SK-N-SH (cell line): Measurements from ENCODE around the gene GASK1A.

Experiments used
- CHD2 ChIP-seq: fragments of 150-350 bp; IDR thresholded peaks from 2 replicates; pipeline ENCODE4 v1.6.1; 2018; ENCODE audit warnings: low read length; ENCODE audit not compliant: partially characterized antibody
- EP300 ChIP-seq, 2 experiments: IDR thresholded peaks; 2 replicates each; pipeline versions ENCODE4 v1.4.0 to v1.6.1; 2012; ENCODE audit warnings: borderline replicate concordance in 1 of 2, low read depth in 1 of 2, low read length in 1 of 2
- EZH2phosphoT487 ChIP-seq: fragments of 200-600 bp; sonication (generic); IDR thresholded peaks from 2 replicates; pipeline ENCODE4 v1.6.1; 2017; ENCODE audit warnings: low read depth, mixed run types, mild to moderate bottlenecking, antibody characterized with exemption, moderate library complexity, borderline replicate concordance
- GABPA ChIP-seq: IDR thresholded peaks from 2 replicates; pipeline ENCODE4 v1.4.0; 2012; ENCODE audit warnings: low read depth, mild to moderate bottlenecking
- GATA2 ChIP-seq: sonication (generic); formaldehyde crosslinking; IDR thresholded peaks from 2 replicates; pipeline ENCODE4 v1.5.0; 2020; ENCODE audit warnings: mild to moderate bottlenecking, missing genetic modification reagents
- POLR2AphosphoS5 ChIP-seq: IDR thresholded peaks from 2 replicates; pipeline ENCODE4 v1.6.1; 2012; ENCODE audit warnings: low read depth, low read length
- RAD21 ChIP-seq: IDR thresholded peaks from 2 replicates; pipeline ENCODE4 v1.6.1; 2012; ENCODE audit warnings: mild to moderate bottlenecking, low read length
- RCOR1 ChIP-seq: fragments of 150-350 bp; IDR thresholded peaks from 2 replicates; pipeline ENCODE4 v1.6.1; 2017; ENCODE audit warnings: antibody characterized with exemption, low read length
- TF ChIP-seq, protein P1 (sequence below): fragments of 200-600 bp; sonication (generic); IDR thresholded peaks from 2 replicates; pipeline ENCODE4 v1.6.1; 2017; ENCODE audit warnings: antibody characterized with exemption, mild to moderate bottlenecking, moderate library complexity
- TF ChIP-seq, protein P2 (sequence below): fragments of 150-350 bp; IDR thresholded peaks from 2 replicates; pipeline ENCODE4 v1.6.1; 2016; ENCODE audit warnings: mild to moderate bottlenecking, low read depth, low read length
- TF ChIP-seq, protein P3 (sequence below): fragments of 150-350 bp; IDR thresholded peaks from 2 replicates; pipeline ENCODE4 v1.6.1; 2017; ENCODE audit warnings: antibody characterized with exemption, low read length, low read depth, borderline replicate concordance

DNA sequence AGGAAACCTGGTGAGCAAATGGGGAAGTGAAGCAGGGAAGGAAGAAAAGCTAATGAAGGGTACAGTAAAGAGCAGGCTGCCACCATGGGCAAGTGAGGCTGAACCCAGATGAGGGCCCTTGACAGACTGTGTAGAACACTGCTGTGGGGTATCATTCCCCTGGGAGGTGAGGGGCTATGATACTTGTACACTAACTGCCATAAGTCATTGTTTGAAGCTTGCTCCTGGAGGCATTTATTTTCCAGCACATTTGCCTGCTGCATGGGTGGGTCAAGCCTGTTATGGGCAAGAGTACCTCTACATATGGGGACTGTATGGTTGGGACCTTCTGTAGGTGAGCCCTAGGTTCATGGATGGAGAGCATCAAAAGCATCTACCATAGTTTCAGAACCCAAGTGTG is 69.4 kb downstream of the GASK1A start:
- TF ChIP-seq, protein P1, sequence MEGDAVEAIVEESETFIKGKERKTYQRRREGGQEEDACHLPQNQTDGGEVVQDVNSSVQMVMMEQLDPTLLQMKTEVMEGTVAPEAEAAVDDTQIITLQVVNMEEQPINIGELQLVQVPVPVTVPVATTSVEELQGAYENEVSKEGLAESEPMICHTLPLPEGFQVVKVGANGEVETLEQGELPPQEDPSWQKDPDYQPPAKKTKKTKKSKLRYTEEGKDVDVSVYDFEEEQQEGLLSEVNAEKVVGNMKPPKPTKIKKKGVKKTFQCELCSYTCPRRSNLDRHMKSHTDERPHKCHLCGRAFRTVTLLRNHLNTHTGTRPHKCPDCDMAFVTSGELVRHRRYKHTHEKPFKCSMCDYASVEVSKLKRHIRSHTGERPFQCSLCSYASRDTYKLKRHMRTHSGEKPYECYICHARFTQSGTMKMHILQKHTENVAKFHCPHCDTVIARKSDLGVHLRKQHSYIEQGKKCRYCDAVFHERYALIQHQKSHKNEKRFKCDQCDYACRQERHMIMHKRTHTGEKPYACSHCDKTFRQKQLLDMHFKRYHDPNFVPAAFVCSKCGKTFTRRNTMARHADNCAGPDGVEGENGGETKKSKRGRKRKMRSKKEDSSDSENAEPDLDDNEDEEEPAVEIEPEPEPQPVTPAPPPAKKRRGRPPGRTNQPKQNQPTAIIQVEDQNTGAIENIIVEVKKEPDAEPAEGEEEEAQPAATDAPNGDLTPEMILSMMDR: no peak
- TF ChIP-seq GABPA (no peak), CHD2 (no peak), EP300 (IDR thresholded peaks at IDR 0.05; ENCODE audit: borderline replicate concordance in 1 of 2, low read depth in 1 of 2, low read length in 1 of 2) (no peak), RCOR1 (no peak), POLR2AphosphoS5 (no peak), GATA2 (CRISPR knock-in tag) (no peak), RAD21 (no peak), EZH2phosphoT487 (no peak)
- TF ChIP-seq, protein P2, sequence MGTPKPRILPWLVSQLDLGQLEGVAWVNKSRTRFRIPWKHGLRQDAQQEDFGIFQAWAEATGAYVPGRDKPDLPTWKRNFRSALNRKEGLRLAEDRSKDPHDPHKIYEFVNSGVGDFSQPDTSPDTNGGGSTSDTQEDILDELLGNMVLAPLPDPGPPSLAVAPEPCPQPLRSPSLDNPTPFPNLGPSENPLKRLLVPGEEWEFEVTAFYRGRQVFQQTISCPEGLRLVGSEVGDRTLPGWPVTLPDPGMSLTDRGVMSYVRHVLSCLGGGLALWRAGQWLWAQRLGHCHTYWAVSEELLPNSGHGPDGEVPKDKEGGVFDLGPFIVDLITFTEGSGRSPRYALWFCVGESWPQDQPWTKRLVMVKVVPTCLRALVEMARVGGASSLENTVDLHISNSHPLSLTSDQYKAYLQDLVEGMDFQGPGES: no peak
- TF ChIP-seq, protein P3, sequence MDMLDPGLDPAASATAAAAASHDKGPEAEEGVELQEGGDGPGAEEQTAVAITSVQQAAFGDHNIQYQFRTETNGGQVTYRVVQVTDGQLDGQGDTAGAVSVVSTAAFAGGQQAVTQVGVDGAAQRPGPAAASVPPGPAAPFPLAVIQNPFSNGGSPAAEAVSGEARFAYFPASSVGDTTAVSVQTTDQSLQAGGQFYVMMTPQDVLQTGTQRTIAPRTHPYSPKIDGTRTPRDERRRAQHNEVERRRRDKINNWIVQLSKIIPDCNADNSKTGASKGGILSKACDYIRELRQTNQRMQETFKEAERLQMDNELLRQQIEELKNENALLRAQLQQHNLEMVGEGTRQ: no peak
